Hematopoietic multipotent progenitor cell (in vitro differentiated cells): ENCODE measurements around the gene KANSL1. TPM values are rescaled to one million over a fixed set of nuclear protein-coding genes. Genes with fewer than 3 reads are reported as not detected.

ENCODE experiments used
- DNase-seq, 3 donors: peaks; one replicate each; pipeline ENCODE4 v3.0.0-alpha.2; 2011 to 2015; ENCODE audit warnings: low read depth in 2 of 3, low spot score in 2 of 3
- total RNA-seq: library from RNA; depleted of rRNA; stranded (reverse); fragments of >200 nt; gene quantifications from one replicate; pipeline ENCODE4 v1.2.3, GENCODE V29; 2012

The KANSL1 gene
- total RNA-seq, 1 donor: 140 TPM

- no peak for DNase-seq
Measured at GRCh38 chr17:46170639-46171429, 22.4 kb downstream of the KANSL1 start.

- DNase-seq: no peak
Measured at GRCh38 chr17:46169913-46170638, 23.2 kb downstream of the KANSL1 start.

DNA sequence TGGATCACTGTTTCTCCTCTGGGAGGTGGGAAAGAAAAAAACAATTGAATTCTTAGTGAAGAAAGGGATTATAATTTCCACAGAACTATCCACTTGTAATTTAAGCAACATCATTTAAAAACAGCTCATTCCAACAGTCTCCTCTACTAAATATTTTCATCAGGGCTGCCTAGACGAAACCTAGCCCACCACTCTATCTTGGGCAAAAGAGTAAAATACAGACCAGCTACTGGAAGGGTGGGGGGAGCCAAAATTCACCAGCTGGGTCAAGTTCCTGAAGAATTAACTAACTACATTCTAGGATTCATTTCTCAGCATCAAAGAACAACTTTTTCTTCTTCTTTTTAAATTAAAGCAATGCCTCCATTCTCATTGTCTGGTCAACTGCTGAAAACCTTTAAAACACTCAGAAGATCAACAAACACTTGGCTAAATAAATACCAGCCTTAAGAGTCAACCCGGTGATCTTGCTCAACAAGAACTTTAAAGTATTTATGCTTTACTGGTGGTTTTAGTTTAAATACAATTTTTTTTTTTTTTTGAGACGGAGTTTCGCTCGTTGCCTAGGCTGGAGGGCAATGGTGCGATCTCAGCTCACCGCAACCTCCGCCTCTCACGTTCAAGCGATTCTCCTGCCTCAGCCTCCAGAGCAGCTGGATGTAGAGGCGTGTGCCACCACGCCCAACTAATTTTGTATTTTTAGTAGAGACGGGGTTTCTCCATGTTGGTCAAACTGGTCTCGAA lies 25.2 kb downstream of the KANSL1 start:
- no peak for DNase-seq

GRCh38 chr17:46167267-46167666 lies 26.0 kb downstream of the KANSL1 start:
- no peak for DNase-seq

GRCh38 chr17:46166692-46167249 lies 26.5 kb downstream of the KANSL1 start:
- no peak for DNase-seq

DNA sequence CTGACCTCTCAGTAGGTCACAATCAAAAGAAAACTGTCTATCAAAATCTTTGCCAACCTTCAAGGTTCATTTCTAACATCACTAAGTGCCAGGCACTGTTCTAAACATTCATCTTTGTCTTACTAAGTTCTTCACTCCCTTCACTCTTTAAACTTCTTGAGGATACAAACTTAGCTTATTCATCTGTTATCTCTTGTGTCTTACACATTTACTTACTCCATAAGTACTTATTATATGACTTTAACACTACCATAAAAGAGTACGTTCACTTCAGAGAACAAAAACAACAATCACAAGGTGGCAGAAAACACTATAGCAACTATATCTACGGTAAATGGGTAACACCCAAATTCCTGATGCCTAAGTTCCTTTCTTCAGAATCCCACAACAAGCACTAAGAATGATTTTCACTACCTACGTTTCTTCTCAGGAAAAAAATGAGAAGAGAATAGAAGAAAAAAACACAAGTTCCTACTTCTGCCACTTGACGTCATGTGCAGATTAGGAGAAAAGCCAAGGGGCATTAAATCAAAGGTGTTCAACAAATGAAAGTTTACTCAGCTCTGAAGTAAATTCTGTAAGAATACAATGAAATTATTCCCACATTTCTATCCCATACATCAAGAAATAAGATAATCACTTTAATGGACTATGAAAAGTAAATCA lies 29.2 kb downstream of the KANSL1 start:
- DNase-seq: peak in 2 of 3 donors; percentile 16 to 49

GRCh38 chr17:46163316-46163715 lies 29.9 kb downstream of the KANSL1 start:
- DNase-seq: no peak

DNA sequence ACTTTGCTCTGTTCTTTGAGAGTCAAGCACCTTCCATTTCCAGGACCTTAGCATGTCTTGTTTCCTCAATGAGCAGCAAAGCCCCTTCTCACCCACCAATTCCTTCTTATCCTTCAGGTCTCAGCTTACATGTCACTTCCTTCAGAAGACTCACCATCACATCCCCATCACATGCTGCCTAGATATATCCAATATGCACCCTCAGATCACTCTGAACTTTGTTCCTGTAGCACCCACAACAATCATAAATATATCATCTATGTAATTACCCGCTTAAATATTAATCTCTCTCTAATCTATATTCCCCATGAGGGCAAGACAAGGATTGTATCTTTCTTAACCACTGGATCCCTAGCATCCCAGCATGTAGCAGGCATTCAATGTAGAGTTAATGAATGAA lies 30.4 kb downstream of the KANSL1 start:
- DNase-seq: no peak

DNA sequence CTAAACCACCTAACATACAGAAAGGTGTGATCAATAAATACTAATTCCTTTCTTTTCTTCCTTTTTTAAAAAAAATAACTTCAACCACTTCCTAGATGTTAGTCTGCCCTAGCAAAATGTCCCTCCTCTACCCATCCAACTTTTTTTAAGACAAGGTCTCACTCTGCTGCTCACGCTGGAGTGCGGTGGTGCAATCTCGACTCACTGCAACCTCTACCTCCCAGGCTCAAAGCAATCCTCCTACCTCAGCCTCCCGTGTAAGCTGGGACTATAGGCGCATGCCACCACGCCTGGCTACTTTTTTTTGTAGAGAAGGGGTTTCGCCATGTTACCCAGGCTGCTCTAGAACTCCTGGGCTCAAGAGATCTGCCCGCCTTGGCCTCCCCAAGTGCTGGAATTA lies 33.1 kb downstream of the KANSL1 start:
- no peak for DNase-seq

GRCh38 chr17:46159686-46160085 lies 33.5 kb downstream of the KANSL1 start:
- no peak for DNase-seq

DNA sequence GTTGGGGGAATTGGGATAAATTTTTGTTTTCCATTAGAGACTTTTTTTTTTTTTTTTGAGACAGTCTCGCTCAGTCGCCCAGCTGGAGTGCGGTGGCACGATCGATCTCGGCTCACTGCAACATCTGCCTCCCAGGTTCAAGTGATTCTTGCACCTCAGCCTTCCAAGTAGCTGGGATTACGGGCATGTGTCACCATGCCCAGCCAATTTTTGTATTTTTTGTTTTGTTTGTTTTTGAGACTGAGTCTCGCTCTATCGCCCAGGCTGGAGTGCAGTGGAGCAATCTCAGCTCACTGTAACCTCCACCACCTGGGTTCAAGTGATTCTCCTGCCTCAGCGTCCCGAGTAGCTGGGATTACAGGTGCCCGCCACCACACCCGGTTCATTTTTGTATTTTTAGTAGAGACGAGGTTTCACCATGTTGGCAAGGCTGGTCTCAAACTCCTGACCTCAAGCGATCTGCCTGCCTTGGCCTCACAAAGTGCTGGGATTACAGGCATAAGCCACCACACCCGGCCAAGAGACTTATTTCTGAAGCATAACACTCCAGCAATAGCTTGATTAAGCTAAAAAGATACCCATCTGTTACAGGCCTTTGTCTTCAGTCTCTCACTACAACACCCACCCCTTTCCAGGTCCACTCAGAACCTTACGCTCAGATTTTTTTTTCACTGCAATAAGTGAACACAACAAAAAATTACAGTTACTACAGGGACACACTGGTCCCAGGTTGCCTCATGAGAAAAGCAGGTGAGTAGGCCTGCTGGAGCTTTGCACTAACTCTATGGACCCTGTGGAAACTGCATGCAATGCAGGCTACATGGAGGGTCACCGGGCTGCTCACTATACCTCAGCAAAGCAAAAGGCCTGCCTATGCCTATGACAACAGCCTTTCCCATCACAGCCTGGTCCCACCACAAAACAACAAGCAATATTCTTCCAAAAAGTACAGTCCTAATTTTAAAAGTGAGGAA lies 34.6 kb downstream of the KANSL1 start:
- no peak for DNase-seq

DNA sequence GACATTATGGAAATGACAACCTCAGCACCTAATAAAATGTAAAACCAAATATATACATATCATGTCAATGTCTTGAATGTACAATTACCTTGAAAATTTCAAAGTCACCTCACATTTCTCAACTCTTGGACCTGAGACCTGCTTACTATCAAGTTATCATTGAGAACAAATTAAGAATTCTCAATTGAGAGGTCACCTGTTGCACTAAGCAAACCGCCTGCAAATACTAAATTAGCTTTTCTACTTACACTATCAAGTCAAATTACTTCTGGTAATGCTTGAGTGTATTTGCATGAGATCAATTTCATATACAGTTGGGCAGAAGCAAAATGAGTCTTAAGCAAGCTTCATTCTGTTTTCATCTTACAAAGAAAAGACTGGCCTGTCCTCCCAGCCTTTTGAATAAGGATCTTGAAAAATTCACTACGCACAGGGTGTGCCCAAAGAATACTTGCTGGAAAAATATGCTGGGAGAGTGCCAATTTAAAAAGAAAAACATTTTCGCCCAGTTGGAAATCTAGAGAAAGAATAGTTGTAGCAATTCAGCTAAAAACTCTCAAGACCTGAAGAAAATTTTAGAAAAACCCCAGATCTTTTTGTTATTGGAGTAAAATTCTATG lies 35.7 kb downstream of the KANSL1 start:
- no peak for DNase-seq

DNA sequence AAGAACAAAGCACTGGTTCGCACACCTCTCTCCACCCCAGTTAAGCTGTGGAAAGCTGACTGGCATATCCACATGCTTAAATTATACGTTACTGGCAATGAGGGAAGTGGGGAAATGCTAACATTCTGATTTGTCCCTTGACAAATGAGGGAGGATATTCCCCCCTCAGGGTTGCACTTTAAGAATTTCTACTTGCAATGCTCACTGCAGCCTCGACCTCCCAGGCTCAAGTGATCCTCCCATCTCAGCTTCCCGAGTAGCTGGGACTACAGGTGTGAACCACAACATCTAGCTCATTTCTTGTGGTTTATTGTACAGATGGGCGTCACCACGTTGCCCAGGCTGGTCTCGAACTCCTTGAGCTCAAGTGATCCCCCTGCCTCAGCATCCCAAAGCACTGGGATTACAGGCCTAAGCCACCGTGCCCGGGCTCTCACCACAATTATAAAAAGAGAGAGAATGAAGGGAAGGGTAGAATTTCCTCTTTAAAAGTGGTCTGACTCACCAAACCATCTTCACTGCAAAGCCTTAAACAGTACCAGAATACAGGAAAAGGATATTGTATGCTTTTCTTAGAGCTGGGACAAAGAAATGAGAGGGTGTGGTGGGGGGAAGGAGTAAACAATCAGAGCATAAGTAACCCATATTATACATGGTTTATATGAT lies 38.9 kb downstream of the KANSL1 start:
- DNase-seq: peak in 2 of 3 donors; percentile 29 to 37

- no peak for DNase-seq
Measured at GRCh38 chr17:46152423-46152822, 40.8 kb downstream of the KANSL1 start.

GRCh38 chr17:46151762-46152161 lies 41.5 kb downstream of the KANSL1 start:
- DNase-seq: no peak

GRCh38 chr17:46150216-46150963 lies 42.8 kb downstream of the KANSL1 start:
- DNase-seq: no peak

- DNase-seq: no peak
Measured at GRCh38 chr17:46148247-46148646, 45.0 kb downstream of the KANSL1 start.

DNA sequence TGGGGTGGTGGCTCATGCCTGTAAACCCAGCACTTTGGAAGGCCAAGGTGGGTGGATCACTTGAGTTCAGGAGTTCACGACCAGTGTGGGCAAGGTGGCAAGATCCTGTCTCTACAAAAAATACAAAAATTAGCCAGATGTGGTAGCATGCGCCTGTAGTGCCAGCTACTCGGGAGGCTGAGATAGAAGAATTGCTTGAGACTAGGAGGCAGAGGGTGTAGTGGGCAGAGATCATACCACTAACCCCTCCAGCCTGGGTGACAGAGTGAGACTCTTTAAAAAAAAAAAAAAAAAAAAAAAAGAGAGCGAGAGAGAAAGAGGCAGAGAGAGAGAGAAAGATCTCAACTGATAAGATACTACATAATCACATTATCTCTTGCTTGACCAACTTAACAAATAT lies 45.9 kb downstream of the KANSL1 start:
- no peak for DNase-seq
